ENCODE measurements around the gene BOLL.

DNA sequence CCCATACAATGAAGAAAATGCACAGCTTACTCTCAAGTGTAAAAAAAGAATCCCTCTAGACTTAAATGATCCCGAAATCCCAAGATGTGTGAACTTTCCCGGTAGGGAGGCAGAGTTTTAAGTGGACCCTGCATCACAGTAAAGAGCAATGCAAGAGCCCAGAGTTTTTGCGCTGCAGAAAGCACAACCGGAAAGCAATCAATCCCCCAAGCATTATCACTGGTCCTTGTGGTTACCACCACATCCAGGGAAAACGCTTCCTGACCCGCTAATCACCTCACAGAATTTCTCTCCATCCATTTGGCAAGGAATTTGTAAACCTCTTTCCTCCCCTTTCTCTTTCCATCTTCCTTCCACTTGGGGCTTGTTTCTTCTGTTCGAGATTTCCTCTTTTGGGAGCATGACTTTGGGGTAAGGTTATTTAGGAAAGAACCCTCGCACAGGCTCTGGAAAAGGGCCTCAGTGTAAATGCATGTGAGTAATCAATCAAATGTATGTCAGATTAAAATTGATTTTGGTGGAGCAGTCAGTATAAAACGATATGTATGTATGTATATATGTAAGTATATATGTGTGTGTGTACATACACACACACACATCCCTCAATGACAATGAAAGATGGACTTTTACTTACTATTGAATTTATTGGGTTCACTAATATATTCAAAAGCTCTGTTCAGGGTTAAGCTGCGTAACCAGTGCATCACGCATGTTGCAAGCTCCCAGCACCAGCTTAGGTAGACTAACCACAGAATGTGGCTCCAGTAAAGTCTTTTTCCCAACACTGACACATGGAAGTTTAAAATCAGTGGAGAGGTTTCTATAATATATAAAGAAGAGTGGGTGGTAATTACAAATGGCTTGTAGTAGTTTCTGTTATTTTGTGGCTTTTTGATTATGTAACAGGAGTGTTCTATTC is 20.9 kb upstream of the BOLL start:
- TF ChIP-seq ZNF274 (IDR thresholded peaks at IDR 0.05; ENCODE audit: low read depth, low read length) (no peak), SUZ12 (IDR thresholded peaks at IDR 0.05; ENCODE audit: extremely low read depth, insufficient read depth, insufficient read length) (no peak), YY1 (IDR thresholded peaks at IDR 0.05; ENCODE audit: insufficient read depth, insufficient read length) (no peak)
